GM10847 (cell line): ENCODE measurements around the gene CAPN14.

ENCODE experiments used
- POLR2A ChIP-seq: IDR thresholded peaks from 2 replicates; pipeline ENCODE4 v1.6.1; 2011; ENCODE audit not compliant: insufficient read length; ENCODE audit errors: extremely low read depth

The CAPN14 gene

DNA sequence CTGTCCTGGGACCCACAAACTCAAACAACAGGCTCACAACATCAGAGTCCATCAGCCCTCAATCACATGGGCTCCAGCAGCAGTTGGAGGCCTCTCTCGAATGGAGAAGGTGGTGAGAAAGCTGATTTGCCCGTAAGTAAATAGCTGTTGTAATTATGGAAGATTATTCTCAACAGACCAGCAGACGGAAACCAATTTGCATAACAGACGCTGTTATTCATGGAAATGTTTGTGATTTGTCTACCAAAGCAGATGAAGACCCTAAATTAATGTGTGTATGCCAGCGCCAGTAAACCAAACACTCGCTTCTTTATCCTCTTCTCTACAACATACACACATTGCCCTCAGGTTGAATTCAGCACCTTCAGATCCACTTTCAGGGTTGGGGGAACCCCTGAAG, 55.7 kb downstream of the CAPN14 start:
- TF ChIP-seq POLR2A, result no peak

- TF ChIP-seq POLR2A, result no peak
Measured at GRCh38 chr2:31151501-31151900, 65.8 kb downstream of the CAPN14 start.

GRCh38 chr2:31150120-31150670, 67.1 kb downstream of the CAPN14 start:
- no peak for TF ChIP-seq POLR2A

- TF ChIP-seq POLR2A, result no peak
Measured at GRCh38 chr2:31148514-31148913, 68.8 kb downstream of the CAPN14 start.

- TF ChIP-seq POLR2A, result no peak
Measured at GRCh38 chr2:31147645-31148044, 69.7 kb downstream of the CAPN14 start.

DNA sequence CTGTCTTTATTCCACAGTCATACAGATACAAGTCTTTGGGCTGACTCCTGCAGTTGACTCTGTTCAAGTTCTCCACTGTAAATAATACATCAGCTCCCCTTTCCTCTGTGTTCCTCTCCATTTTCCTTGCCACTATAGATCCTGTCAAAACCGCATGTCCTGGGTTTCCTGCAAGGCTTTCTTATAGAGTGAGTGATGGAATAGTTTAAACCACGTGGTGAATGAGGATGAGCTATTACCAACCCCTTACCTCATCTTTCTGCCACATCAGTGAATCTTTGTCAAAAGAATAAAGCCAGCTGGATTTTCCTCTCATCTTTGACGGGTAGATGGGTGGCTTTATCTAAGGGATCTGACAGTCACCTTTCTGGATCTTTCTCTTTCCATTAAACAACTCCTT, 75.2 kb downstream of the CAPN14 start:
- no peak for TF ChIP-seq POLR2A

DNA sequence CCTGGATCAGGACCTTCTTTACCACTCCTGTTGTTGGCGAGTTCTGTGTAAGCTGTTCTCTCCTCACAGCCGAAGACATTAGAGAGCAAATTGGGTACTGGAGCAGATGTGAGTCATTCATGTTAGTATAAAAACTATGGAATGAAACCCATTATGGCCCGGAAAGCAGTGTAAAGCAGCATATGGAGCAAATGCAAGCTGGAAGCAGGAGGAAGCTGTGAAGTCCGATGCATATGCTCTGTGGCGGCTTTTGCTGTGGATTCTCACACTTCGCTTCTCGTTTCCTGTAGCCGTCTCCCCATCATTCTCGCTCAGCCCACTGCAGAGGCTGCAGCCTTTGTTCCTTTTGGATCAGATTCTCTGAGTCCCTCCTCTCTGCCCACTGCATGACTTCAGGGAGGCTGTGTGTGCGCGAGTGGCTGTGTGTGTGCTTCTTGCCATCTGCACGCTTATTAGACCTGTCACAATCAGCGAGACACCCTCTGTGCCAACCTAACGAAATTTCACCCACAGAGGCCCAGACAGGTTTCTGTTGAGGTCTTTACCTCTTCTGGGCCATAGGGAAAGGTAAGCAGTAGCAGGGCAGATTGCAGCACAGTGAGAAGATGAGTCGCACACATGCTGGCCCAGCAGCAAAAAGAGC, 75.8 kb downstream of the CAPN14 start:
- TF ChIP-seq POLR2A, result no peak

DNA sequence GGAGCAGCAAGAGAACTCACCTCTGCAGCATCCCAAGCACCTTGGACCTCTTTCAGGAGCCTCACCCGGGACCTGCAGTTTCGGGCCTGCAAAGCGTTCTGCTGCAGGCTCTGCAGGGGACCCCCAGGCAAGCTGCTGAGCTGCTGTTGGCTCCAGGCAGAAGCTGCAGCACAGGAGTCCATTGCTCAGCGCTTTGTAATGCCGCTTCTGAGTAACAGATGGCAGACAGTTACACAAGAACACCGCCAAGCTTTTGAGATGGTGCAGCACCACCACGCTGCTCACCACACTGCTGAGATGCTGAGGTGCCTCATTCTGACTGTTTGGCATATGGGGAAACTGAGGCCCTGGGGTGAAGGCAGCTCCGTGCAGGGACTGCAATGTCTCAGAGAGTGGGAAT, 77.2 kb downstream of the CAPN14 start:
- no peak for TF ChIP-seq POLR2A

DNA sequence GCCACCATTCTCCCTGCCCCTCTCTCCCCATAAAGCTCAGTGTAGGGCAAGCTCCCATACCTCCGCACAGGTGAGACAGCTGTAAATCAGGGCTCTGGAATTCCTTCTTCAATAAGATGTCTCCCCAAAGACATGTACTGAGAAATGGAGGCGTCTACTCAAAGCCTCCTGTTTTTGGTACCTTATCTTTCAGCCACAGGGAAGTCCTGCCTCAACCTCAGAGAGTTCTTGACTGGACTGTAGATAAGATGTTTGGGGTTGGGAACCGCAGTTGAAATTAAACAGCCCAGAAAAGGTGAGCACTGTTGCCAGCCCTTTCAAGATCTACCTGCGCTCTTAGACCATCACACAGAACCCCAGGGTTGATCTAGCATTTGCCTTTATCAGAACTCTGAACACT, 77.6 kb downstream of the CAPN14 start:
- no peak for TF ChIP-seq POLR2A

DNA sequence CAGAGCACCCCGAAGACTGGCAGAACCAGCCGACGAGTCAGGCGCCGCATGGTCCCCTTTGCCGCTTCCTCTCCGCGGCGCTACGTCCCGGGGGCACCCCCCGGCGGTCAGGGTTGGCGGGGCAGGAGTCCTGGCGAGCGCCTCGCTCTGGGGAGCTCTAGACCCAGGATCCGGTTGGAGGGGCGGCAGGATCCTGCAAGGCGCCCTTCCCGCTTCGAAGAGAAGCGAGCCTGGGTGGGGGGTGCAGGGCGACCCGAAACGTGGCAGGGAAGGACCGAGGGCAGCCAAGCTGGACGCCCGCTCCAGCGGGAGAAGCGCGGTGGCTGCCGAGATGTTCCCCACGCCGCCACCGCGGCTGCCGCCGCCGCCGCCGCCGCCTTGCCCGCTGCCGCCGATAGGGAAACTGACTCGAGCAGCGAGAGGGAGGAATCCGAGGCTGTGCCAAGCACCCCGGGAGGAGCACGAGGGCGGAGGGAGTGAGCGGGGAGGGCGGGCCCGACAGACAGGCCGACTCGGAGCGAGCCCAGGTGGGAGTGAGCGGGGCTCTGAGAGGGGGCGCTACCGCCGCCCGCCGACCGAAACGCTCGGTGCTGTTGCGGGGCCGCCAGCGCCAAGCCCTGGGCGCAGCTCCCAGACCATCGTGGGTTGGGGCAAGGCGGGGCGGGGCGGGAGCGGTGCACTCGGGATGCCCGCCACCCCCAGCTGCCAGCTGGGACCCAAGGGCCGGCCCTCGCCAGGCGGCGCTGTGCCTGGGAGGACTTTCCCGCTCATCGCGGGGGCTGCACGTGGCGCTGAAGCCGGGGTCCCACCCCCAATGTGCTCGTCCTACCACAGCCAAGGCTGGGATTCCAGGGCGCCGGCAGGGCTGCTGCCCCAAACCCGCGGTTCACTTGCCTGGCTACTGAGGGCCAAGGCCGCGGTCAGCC, 79.0 kb downstream of the CAPN14 start, which contains the start of gene GALNT14:
Gene GALNT14, minus strand, starts transcription at position 404 of the 926 bp plus-strand sequence. Its CDS starts 354 bp downstream, at position 50.
- TF ChIP-seq POLR2A, result no peak

- TF ChIP-seq POLR2A, result no peak
Measured at GRCh38 chr2:31137211-31138036, 79.9 kb downstream of the CAPN14 start.

DNA sequence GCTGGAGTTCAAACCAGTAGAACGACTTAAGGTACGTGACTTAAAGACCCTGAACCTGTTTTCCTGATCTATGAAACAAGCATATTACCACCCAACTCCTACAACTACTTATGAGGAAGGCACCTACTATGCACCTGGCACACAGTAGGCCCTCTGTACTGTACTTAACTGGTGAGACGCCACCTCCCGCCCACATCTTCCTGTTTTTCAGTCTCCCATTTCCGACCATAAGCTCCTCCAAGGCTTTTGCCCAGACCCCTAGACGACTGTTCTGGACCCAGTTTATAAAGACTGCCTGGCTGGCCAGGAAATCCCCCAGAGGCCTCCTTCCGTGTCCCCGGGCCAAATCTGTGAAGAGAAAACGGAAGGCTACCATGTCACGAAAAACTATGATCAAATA, 80.6 kb downstream of the CAPN14 start:
- TF ChIP-seq POLR2A, result no peak

DNA sequence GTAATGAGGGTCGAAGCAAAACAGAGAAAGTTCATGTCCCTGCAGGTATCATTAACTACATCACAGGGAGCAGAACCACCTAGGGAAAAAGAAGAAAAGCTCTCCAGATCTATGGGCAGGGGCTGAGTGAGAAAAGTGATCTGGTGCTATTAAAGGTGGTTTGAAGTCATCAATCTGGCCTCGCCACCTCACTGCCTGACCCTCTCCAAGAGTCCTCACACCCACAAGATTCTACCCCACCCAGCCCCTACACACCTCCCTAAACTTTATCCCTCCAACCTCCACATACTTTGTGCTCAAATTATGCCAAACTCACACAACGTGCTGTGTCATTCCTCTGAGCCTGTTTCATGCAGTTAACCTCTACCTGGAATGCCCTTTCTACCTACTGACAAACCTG, 81.3 kb downstream of the CAPN14 start:
- TF ChIP-seq POLR2A, result no peak

DNA sequence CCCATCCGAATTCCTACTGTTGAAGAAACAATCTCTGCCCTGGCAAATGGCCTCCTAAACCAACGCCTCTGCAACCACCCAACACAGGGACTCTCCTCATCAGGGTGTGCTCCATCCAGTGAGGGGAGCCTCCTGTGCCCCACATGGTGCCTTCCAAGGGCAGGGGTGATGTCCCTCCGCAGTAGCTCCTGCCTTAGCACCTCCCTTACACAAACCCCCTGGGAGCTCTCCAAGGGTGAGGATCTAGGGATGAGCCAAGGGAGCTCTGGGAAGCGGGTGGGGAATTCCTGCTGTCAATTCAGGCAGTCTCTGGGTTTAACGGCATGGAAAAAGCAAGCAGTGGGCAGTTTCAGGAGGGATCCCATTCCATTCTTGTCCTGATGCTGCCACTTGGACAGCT, 82.8 kb downstream of the CAPN14 start:
- TF ChIP-seq POLR2A, result no peak

- no peak for TF ChIP-seq POLR2A
Measured at GRCh38 chr2:31132786-31133185, 84.5 kb downstream of the CAPN14 start.
